GM10266 (cell line): ENCODE data around the gene ABTB2.

Experiments
- DNase-seq: peaks from one replicate; pipeline ENCODE4 v3.0.0; 2012; ENCODE audit errors: extremely low spot score
- CTCF ChIP-seq: IDR thresholded peaks from 2 replicates; pipeline ENCODE4 v1.5.1; 2012; ENCODE audit warnings: mild to moderate bottlenecking, low read depth; ENCODE audit not compliant: control insufficient read depth, insufficient read depth; ENCODE audit errors: missing control alignments

Gene ABTB2

GRCh38 chr11:34190192-34191139 is 167.3 kb downstream of the ABTB2 start:
- no peak for DNase-seq

GRCh38 chr11:34189191-34189590 is 168.6 kb downstream of the ABTB2 start:
- no peak for TF ChIP-seq CTCF
- no peak for DNase-seq

More at GRCh38 chr11:34190192-34191139, 167.3 kb downstream of the ABTB2 start:
- TF ChIP-seq CTCF, result no peak

GRCh38 chr11:34188181-34188580 is 169.6 kb downstream of the ABTB2 start:
- TF ChIP-seq CTCF, result no peak
- DNase-seq, result no peak

GRCh38 chr11:34185926-34186841 is 171.6 kb downstream of the ABTB2 start:
- no peak for DNase-seq
- no peak for TF ChIP-seq CTCF

- no peak for TF ChIP-seq CTCF
- no peak for DNase-seq
Measured at GRCh38 chr11:34184505-34185015, 173.2 kb downstream of the ABTB2 start.

GRCh38 chr11:34183848-34184391 is 173.9 kb downstream of the ABTB2 start:
- no peak for TF ChIP-seq CTCF
- DNase-seq, result no peak
